K562 treated with DMSO at 1 percent for 48 hours (cell line): Measurements from ENCODE around the gene GABRP. TPM values are rescaled to one million over a fixed set of nuclear protein-coding genes. Genes with fewer than 3 reads are reported as not detected.

Experiments used
- total RNA-seq: library from RNA; unstranded; fragments of 300-600 nt; gene quantifications from 2 replicates; pipeline ENCODE4 v1.2.3, GENCODE V29; 2022; ENCODE audit warnings: low replicate concordance; ENCODE audit errors: extremely low read depth

GABRP gene, protein sequence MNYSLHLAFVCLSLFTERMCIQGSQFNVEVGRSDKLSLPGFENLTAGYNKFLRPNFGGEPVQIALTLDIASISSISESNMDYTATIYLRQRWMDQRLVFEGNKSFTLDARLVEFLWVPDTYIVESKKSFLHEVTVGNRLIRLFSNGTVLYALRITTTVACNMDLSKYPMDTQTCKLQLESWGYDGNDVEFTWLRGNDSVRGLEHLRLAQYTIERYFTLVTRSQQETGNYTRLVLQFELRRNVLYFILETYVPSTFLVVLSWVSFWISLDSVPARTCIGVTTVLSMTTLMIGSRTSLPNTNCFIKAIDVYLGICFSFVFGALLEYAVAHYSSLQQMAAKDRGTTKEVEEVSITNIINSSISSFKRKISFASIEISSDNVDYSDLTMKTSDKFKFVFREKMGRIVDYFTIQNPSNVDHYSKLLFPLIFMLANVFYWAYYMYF
- total RNA-seq = not detected in 2 replicates

DNA sequence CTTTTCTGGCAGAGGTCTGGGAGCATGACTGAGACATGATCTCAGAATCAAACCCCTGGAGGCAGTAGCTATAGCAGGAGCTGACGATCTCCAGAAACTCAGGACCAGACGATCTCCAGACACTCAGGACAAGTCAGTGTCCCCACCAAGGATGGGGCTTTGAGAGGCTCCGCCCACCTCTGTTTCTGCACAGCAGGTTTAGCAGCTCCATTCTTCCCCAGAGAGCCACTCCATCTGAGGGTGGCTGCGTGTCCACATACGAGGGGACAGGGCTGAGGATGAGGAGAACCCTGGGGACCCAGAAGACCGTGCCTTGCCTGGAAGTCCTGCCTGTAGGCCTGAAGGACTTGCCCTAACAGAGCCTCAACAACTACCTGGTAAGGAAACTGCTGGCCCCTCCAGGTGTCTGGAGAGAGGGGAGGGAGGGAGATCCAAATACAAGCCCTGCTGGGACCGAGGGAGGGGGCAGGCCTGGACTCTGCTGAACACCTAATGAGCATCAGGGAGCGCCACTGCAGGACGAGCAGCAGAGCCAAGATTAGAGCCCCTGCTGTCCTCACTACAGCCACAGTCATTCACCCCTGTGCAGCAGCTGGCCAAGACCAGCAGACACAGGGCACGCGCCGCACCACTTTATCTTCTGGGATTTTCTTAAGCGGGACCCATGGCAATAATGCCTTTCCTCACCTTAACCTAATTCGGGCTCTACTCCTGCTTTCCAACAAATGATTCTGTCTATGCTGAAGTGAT, at the start of gene GABRP:
GABRP (plus strand) TSS at position 228 of the 750 bp plus-strand sequence. CDS start 4,891 bp downstream, outside the sequence.

GRCh38 chr5:170861917-170862766, 78.6 kb downstream of the GABRP start, which contains the start of gene RANBP17:
Gene RANBP17 (plus strand): TSS chr5:170862018.

Other genes with a start within 250 kb of the GABRP start
- not detected in 2 replicates for gene RANBP17, start 78.3 kb downstream of the GABRP start, total RNA-seq